Measurements from ENCODE around the gene SLU7.

The SLU7 gene

DNA sequence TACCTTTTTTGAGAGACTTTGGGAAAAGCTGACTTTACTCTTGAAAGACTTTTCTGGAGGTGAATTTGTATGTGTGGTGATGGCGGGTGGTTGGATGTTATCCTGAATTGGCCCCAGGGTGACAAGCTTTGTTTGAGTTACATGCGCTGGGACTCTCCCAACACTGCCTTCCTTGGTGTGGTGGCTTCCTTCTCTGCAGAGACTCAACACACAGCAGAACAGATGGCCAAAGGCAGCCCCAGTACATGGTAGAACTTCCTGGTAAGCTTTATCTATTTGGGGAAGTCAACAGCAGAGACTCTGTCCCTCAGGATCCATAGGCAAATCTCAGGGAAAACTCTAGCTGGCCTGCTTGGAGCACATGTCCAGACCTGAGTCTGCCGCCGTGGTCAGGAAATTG is 66.6 kb downstream of the SLU7 start:
- no peaks in the 10 kb centered on the region for H3K9me3 Mint-ChIP-seq
- no peak for ATAC-seq
- no peak overlapping the region for H3K4me3 Mint-ChIP-seq
- H3K36me3 Mint-ChIP-seq: no peaks in the 10 kb centered on the region
- no peaks in the 10 kb centered on the region for H3K4me1 Mint-ChIP-seq
- no peak overlapping the region for H3K27ac Mint-ChIP-seq
- DNase-seq (ENCODE audit: low spot score in 2 of 2): no peak
